Measurements from ENCODE around the gene ACSL6.
A peak's percentile ranks its signal among the peaks of the same experiment; 100 is the strongest.

Gene ACSL6

GRCh38 chr5:132011622-132012343 lies at the start of gene ACSL6:
ACSL6 (minus strand) TSS chr5:132011658; CDS start chr5:132011553, 105 bp downstream.
- peak; percentile 47 to 53 for DNase-seq

GRCh38 chr5:132060501-132061161 lies 49.2 kb upstream of the ACSL6 start, which contains the start of gene IL3:
IL3 (plus strand) TSS chr5:132060655; CDS start chr5:132060707, 52 bp downstream.
- peak in 1 of 2 experiments; percentile 30 for DNase-seq

- peak in 1 of 2 experiments; percentile 19 for DNase-seq
These were observed 48.4 kb upstream of the ACSL6 start for GRCh38 chr5:132059696-132060500.

- peak in 1 of 2 experiments; percentile 34 for DNase-seq
These were observed 47.7 kb upstream of the ACSL6 start for GRCh38 chr5:132059043-132059695.

- DNase-seq: no peak
These were observed 47.2 kb upstream of the ACSL6 start for GRCh38 chr5:132058646-132059042.

- peak in 1 of 2 experiments; percentile 16 for DNase-seq
These were observed 46.2 kb upstream of the ACSL6 start for GRCh38 chr5:132057498-132058255.

- peak in 1 of 2 experiments; percentile 17 for DNase-seq
These were observed 45.4 kb upstream of the ACSL6 start for GRCh38 chr5:132056610-132057497.

- DNase-seq: peak; percentile 40 to 49
These were observed 44.6 kb upstream of the ACSL6 start for GRCh38 chr5:132055808-132056609.

GRCh38 chr5:132055441-132055807 lies 44.0 kb upstream of the ACSL6 start:
- DNase-seq: no peak

GRCh38 chr5:132054697-132055440 lies 43.4 kb upstream of the ACSL6 start:
- peak in 1 of 2 experiments; percentile 17 for DNase-seq

GRCh38 chr5:132054031-132054696 lies 42.7 kb upstream of the ACSL6 start:
- DNase-seq: no peak

GRCh38 chr5:132053483-132053882 lies 42.0 kb upstream of the ACSL6 start:
- DNase-seq: no peak

GRCh38 chr5:132052520-132052919 lies 41.1 kb upstream of the ACSL6 start:
- no peak for DNase-seq

GRCh38 chr5:132050661-132051552 lies 39.4 kb upstream of the ACSL6 start:
- DNase-seq: no peak

GRCh38 chr5:132050136-132050535 lies 38.7 kb upstream of the ACSL6 start:
- DNase-seq: no peak

GRCh38 chr5:132049559-132049958 lies 38.1 kb upstream of the ACSL6 start:
- DNase-seq: no peak

- no peak for DNase-seq
These were observed 37.6 kb upstream of the ACSL6 start for GRCh38 chr5:132049093-132049492.

- no peak for DNase-seq
These were observed 35.4 kb upstream of the ACSL6 start for GRCh38 chr5:132046880-132047299.
